ENCODE measurements around the gene NABP1.

DNA sequence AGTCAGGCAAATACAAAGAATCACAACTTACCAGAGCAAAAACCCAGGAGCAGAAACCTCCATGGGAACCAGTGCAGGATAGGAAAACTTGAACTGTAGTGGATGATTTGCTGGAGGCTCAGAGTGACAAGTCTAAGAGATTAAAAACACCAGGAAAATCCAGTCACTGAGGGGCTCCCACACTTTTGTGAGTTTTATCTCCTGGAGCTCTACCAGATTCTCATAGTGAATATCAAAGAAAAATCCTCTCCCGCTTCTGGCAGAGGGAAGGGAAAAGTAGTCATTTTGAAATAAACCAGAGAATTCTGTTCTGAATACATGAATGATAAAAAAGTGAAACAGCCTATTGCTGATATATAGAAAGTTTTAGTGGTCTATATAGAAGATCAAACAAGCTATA is 23.1 kb downstream of the NABP1 start:
- TF ChIP-seq, protein P1, sequence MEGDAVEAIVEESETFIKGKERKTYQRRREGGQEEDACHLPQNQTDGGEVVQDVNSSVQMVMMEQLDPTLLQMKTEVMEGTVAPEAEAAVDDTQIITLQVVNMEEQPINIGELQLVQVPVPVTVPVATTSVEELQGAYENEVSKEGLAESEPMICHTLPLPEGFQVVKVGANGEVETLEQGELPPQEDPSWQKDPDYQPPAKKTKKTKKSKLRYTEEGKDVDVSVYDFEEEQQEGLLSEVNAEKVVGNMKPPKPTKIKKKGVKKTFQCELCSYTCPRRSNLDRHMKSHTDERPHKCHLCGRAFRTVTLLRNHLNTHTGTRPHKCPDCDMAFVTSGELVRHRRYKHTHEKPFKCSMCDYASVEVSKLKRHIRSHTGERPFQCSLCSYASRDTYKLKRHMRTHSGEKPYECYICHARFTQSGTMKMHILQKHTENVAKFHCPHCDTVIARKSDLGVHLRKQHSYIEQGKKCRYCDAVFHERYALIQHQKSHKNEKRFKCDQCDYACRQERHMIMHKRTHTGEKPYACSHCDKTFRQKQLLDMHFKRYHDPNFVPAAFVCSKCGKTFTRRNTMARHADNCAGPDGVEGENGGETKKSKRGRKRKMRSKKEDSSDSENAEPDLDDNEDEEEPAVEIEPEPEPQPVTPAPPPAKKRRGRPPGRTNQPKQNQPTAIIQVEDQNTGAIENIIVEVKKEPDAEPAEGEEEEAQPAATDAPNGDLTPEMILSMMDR (IDR thresholded peaks at IDR 0.05 in 2 of 3, conservative IDR thresholded peaks at IDR 0.05 in 1 of 3; ENCODE audit: control insufficient read depth in 2 of 3, extremely low read depth in 1 of 3, insufficient read depth in 1 of 3, low read depth in 3 of 3, low read length in 3 of 3) = no peak
- TF ChIP-seq, protein P2, sequence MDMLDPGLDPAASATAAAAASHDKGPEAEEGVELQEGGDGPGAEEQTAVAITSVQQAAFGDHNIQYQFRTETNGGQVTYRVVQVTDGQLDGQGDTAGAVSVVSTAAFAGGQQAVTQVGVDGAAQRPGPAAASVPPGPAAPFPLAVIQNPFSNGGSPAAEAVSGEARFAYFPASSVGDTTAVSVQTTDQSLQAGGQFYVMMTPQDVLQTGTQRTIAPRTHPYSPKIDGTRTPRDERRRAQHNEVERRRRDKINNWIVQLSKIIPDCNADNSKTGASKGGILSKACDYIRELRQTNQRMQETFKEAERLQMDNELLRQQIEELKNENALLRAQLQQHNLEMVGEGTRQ (IDR thresholded peaks at IDR 0.05; ENCODE audit: borderline replicate concordance, low read depth, low read length) = no peak
- TF ChIP-seq NR2F1 (conservative IDR thresholded peaks at IDR 0.05) = no peak
- TF ChIP-seq, protein P3, sequence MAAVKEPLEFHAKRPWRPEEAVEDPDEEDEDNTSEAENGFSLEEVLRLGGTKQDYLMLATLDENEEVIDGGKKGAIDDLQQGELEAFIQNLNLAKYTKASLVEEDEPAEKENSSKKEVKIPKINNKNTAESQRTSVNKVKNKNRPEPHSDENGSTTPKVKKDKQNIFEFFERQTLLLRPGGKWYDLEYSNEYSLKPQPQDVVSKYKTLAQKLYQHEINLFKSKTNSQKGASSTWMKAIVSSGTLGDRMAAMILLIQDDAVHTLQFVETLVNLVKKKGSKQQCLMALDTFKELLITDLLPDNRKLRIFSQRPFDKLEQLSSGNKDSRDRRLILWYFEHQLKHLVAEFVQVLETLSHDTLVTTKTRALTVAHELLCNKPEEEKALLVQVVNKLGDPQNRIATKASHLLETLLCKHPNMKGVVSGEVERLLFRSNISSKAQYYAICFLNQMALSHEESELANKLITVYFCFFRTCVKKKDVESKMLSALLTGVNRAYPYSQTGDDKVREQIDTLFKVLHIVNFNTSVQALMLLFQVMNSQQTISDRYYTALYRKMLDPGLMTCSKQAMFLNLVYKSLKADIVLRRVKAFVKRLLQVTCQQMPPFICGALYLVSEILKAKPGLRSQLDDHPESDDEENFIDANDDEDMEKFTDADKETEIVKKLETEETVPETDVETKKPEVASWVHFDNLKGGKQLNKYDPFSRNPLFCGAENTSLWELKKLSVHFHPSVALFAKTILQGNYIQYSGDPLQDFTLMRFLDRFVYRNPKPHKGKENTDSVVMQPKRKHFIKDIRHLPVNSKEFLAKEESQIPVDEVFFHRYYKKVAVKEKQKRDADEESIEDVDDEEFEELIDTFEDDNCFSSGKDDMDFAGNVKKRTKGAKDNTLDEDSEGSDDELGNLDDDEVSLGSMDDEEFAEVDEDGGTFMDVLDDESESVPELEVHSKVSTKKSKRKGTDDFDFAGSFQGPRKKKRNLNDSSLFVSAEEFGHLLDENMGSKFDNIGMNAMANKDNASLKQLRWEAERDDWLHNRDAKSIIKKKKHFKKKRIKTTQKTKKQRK (IDR thresholded peaks at IDR 0.05; ENCODE audit: low read depth, low read length) = no peak
- no peak for TF ChIP-seq JUNB (IDR thresholded peaks at IDR 0.05)
- no peak for TF ChIP-seq EP300 (IDR thresholded peaks at IDR 0.05; ENCODE audit: borderline replicate concordance in 1 of 2, control insufficient read depth in 1 of 2, low read depth in 2 of 2, low read length in 2 of 2)
- no peak for TF ChIP-seq RELA (IDR thresholded peaks at IDR 0.05; ENCODE audit: borderline replicate concordance, partially characterized antibody)
- TF ChIP-seq, protein P4, sequence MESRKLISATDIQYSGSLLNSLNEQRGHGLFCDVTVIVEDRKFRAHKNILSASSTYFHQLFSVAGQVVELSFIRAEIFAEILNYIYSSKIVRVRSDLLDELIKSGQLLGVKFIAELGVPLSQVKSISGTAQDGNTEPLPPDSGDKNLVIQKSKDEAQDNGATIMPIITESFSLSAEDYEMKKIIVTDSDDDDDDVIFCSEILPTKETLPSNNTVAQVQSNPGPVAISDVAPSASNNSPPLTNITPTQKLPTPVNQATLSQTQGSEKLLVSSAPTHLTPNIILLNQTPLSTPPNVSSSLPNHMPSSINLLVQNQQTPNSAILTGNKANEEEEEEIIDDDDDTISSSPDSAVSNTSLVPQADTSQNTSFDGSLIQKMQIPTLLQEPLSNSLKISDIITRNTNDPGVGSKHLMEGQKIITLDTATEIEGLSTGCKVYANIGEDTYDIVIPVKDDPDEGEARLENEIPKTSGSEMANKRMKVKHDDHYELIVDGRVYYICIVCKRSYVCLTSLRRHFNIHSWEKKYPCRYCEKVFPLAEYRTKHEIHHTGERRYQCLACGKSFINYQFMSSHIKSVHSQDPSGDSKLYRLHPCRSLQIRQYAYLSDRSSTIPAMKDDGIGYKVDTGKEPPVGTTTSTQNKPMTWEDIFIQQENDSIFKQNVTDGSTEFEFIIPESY (IDR thresholded peaks at IDR 0.05) = no peak
